Activated T-cell treated with anti-CD3 and anti-CD28 coated beads, Interleukin-2, amount 50 U/mL, for 1 hour (primary cell): ENCODE data around the gene CCL23.

Experiments used
- DNase-seq: peaks from one replicate; pipeline ENCODE4 v3.0.0-alpha.2; 2020

CCL23 gene

GRCh38 chr17:35968520-35969054 is 49.2 kb downstream of the CCL23 start:
- DNase-seq, result no peak

- DNase-seq, result no peak
These were observed 52.5 kb downstream of the CCL23 start for GRCh38 chr17:35965272-35965671.

- no peak for DNase-seq
These were observed 54.1 kb downstream of the CCL23 start for GRCh38 chr17:35963663-35964062.
